Measurements from ENCODE around the gene FAM171A1.

DNA sequence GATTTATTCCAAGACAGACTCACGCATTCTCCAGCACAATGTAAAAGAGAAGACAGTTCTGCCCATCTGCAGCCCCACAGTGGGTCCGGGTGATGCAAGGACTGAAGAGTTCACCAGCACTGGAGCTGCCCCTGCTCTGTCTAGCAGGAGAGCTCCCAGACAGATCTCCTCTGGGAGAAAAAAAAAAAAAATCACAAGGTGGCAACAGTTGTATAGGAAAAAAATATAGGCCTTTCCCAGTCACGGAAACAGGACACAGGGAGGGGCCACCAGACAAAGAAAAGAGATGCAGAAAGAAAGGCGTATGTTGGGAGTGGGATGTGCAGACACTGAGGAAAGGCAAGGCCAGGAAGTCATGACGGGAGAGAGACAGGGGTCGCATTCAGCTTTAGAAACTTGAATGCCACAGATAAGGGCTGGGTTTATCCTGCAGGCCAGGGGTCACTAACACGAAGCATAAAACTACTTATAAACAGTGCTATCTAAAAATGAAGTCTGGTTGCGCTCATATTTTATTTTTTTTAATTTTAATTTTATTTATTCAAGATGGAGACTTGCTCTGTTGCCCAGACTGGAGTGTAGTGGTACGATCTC lies 54.1 kb downstream of the FAM171A1 start:
- TF ChIP-seq, protein P1, sequence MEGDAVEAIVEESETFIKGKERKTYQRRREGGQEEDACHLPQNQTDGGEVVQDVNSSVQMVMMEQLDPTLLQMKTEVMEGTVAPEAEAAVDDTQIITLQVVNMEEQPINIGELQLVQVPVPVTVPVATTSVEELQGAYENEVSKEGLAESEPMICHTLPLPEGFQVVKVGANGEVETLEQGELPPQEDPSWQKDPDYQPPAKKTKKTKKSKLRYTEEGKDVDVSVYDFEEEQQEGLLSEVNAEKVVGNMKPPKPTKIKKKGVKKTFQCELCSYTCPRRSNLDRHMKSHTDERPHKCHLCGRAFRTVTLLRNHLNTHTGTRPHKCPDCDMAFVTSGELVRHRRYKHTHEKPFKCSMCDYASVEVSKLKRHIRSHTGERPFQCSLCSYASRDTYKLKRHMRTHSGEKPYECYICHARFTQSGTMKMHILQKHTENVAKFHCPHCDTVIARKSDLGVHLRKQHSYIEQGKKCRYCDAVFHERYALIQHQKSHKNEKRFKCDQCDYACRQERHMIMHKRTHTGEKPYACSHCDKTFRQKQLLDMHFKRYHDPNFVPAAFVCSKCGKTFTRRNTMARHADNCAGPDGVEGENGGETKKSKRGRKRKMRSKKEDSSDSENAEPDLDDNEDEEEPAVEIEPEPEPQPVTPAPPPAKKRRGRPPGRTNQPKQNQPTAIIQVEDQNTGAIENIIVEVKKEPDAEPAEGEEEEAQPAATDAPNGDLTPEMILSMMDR (IDR thresholded peaks at IDR 0.05): no peak
- no peak for TF ChIP-seq POLR2AphosphoS5 (IDR thresholded peaks at IDR 0.05)
- TF ChIP-seq EP300 (IDR thresholded peaks at IDR 0.05): no peak
